Activated CD4-positive, alpha-beta memory T cell treated with anti-CD3 and anti-CD28 coated beads for 36 hours (primary cell): Measurements from ENCODE around the gene PRRG4. TPM values are rescaled to one million over a fixed set of nuclear protein-coding genes. Genes with fewer than 3 reads are reported as not detected.
"Not testable (repeated sequence)": the region's sequence is repeated elsewhere in the genome, so short reads cannot be mapped to it uniquely, and the experiment has no call there.

ENCODE experiments used
- CTCF ChIA-PET: fragments of 350-600 bp; sonication (Branson Sonifier 250); formaldehyde crosslinking; loops from one replicate; lab custom pipeline; 2021; ENCODE audit warnings: antibody characterized with exemption, inconsistent platforms; lab: Charles Lee
- POLR2A ChIA-PET: fragments of 350-600 bp; sonication (Branson Sonifier 250); formaldehyde crosslinking; loops from one replicate; lab custom pipeline; 2021; ENCODE audit warnings: antibody characterized with exemption; lab: Charles Lee
- DNase-seq: peaks from one replicate; pipeline ENCODE4 v3.0.0-alpha.2; 2020
- H3K27ac Mint-ChIP-seq: one replicate; pipeline ENCODE4 v1.8.0; 2021; ENCODE audit warnings: mixed read lengths
- H3K27me3 Mint-ChIP-seq: one replicate; pipeline ENCODE4 v1.8.0; 2021; ENCODE audit warnings: mixed read lengths
- H3K36me3 Mint-ChIP-seq: one replicate; pipeline ENCODE4 v1.8.0; 2021; ENCODE audit warnings: mixed read lengths
- H3K4me1 Mint-ChIP-seq: one replicate; pipeline ENCODE4 v1.8.0; 2021; ENCODE audit warnings: low read depth, mixed read lengths
- H3K4me3 Mint-ChIP-seq: one replicate; pipeline ENCODE4 v1.8.0; 2021; ENCODE audit warnings: mild to moderate bottlenecking, mixed read lengths
- H3K9me3 Mint-ChIP-seq: one replicate; pipeline ENCODE4 v1.8.0; 2021; ENCODE audit warnings: mixed read lengths
- intact Hi-C: fragments of 100-400 bp; cut with micrococcal nuclease; formaldehyde crosslinking; loops from one replicate; pipeline ENCODE4 v1.15.1; 2023
- total RNA-seq, 2 experiments: library from RNA; stranded (reverse); gene quantifications; one replicate each; pipeline ENCODE4 v1.2.3, GENCODE V29; 2021

PRRG4 gene
- total RNA-seq, 2 experiments from 2014 or later: 0.24 to 0.43 TPM

GRCh38 chr11:32817181-32817851 lies 12.4 kb upstream of the PRRG4 start:
- no peaks in the 10 kb centered on the region for H3K9me3 Mint-ChIP-seq
- DNase-seq: no peak
- POLR2A ChIA-PET: no interaction called here
- peaks cover 8% of the 10 kb centered on the region for H3K27me3 Mint-ChIP-seq
- H3K36me3 Mint-ChIP-seq: no peaks in the 10 kb centered on the region
- H3K27ac Mint-ChIP-seq: no peak overlapping the region
- no peak overlapping the region for H3K4me3 Mint-ChIP-seq
- CTCF ChIA-PET: interaction anchor here (1.0 kb wide), 1 partner anchor 8 kb away, joined by 3 read pairs; no protein-coding TSS in a partner anchor
- intact Hi-C loops: loop anchor here (1.0 kb wide), 1 partner anchor 223 kb away; no protein-coding TSS in a partner anchor
- H3K4me1 Mint-ChIP-seq: peaks cover 20% of the 10 kb centered on the region

GRCh38 chr11:32817852-32818183 lies 11.9 kb upstream of the PRRG4 start:
- Mint-ChIP-seq H3K36me3 (no peaks in the 10 kb centered on the region), H3K4me3 (no peak overlapping the region), H3K27ac (no peak overlapping the region), H3K27me3 (peaks cover 8% of the 10 kb centered on the region), H3K4me1 (peaks cover 22% of the 10 kb centered on the region), H3K9me3 (no peaks in the 10 kb centered on the region)
- ChIA-PET CTCF (interaction anchor here (1.0 kb wide), 1 partner anchor 9 kb away, joined by 3 read pairs; no protein-coding TSS in a partner anchor), POLR2A (no interaction called here)
- intact Hi-C loops: loop anchor here (1.0 kb wide), 1 partner anchor 222 kb away; no protein-coding TSS in a partner anchor
- no peak for DNase-seq

GRCh38 chr11:32819187-32819586 lies 10.5 kb upstream of the PRRG4 start:
- intact Hi-C loops: no loop called here

GRCh38 chr11:32820497-32820896 lies 9.2 kb upstream of the PRRG4 start:
- DNase-seq: no peak
- CTCF ChIA-PET: no interaction called here
- POLR2A ChIA-PET: no interaction called here
- no peak overlapping the region for H3K27ac Mint-ChIP-seq
- no peaks in the 10 kb centered on the region for H3K9me3 Mint-ChIP-seq
- peaks cover 22% of the 10 kb centered on the region for H3K4me1 Mint-ChIP-seq
- H3K4me3 Mint-ChIP-seq: no peak overlapping the region
- H3K27me3 Mint-ChIP-seq: peaks cover 7% of the 10 kb centered on the region
- intact Hi-C loops: loop anchor here (5.0 to 10.0 kb wide), 2 partner anchors 236 to 242 kb away; partner anchors contain the start of gene EIF3M
- no peaks in the 10 kb centered on the region for H3K36me3 Mint-ChIP-seq

More at GRCh38 chr11:32819187-32819586, 10.5 kb upstream of the PRRG4 start:
- Mint-ChIP-seq H3K4me1 (peaks cover 22% of the 10 kb centered on the region), H3K36me3 (no peaks in the 10 kb centered on the region), H3K9me3 (no peaks in the 10 kb centered on the region), H3K27ac (no peak overlapping the region), H3K4me3 (no peak overlapping the region), H3K27me3 (peaks cover 9% of the 10 kb centered on the region)
- ChIA-PET POLR2A (no interaction called here), CTCF (no interaction called here)
- no peak for DNase-seq

GRCh38 chr11:32821517-32821916 lies 8.2 kb upstream of the PRRG4 start:
- H3K27ac Mint-ChIP-seq: no peak overlapping the region
- CTCF ChIA-PET: interaction anchor here (1.3 kb wide), 2 partner anchors 12 to 244 kb away, joined by 4 read pairs; no protein-coding TSS in a partner anchor
- DNase-seq: no peak
- POLR2A ChIA-PET: no interaction called here
- peaks cover 20% of the 10 kb centered on the region for H3K4me1 Mint-ChIP-seq
- no peaks in the 10 kb centered on the region for H3K9me3 Mint-ChIP-seq
- H3K4me3 Mint-ChIP-seq: no peak overlapping the region
- intact Hi-C loops: loop anchor here (5.0 to 10.0 kb wide), 2 partner anchors 237 to 241 kb away; partner anchors contain the start of gene EIF3M
- peaks cover 7% of the 10 kb centered on the region for H3K27me3 Mint-ChIP-seq
- no peaks in the 10 kb centered on the region for H3K36me3 Mint-ChIP-seq

GRCh38 chr11:32821917-32822560 lies 7.7 kb upstream of the PRRG4 start:
- no peak overlapping the region for H3K4me3 Mint-ChIP-seq

GRCh38 chr11:32823617-32824016 lies 6.1 kb upstream of the PRRG4 start:
- H3K9me3 Mint-ChIP-seq, POLR2A ChIA-PET, H3K27me3 Mint-ChIP-seq, H3K36me3 Mint-ChIP-seq, H3K4me3 Mint-ChIP-seq, DNase-seq, CTCF ChIA-PET, H3K27ac Mint-ChIP-seq: not testable (repeated sequence)
- intact Hi-C loops: loop anchor here (5.0 to 10.0 kb wide), 2 partner anchors 239 kb away; partner anchors contain the start of gene EIF3M
- H3K4me1 Mint-ChIP-seq: peaks cover 14% of the 10 kb centered on the region

More at GRCh38 chr11:32821917-32822560, 7.7 kb upstream of the PRRG4 start:
- POLR2A ChIA-PET: no interaction called here
- no peaks in the 10 kb centered on the region for H3K36me3 Mint-ChIP-seq
- no peaks in the 10 kb centered on the region for H3K9me3 Mint-ChIP-seq
- DNase-seq: no peak
- intact Hi-C loops: loop anchor here (5.0 to 10.0 kb wide), 2 partner anchors 237 to 240 kb away; partner anchors contain the start of gene EIF3M
- H3K27ac Mint-ChIP-seq: no peak overlapping the region
- peaks cover 7% of the 10 kb centered on the region for H3K27me3 Mint-ChIP-seq
- H3K4me1 Mint-ChIP-seq: peaks cover 20% of the 10 kb centered on the region
- CTCF ChIA-PET: interaction anchor here (1.3 kb wide), 2 partner anchors 12 to 244 kb away, joined by 4 read pairs; no protein-coding TSS in a partner anchor

- Mint-ChIP-seq H3K27ac (no peak overlapping the region), H3K4me1 (peaks cover 22% of the 10 kb centered on the region), H3K9me3 (no peaks in the 10 kb centered on the region), H3K36me3 (no peaks in the 10 kb centered on the region), H3K4me3 (no peak overlapping the region), H3K27me3 (peaks cover 19% of the 10 kb centered on the region)
- no peak for DNase-seq
- ChIA-PET CTCF (no interaction called here), POLR2A (no interaction called here)
- intact Hi-C loops: loop anchor here (5.0 to 10.0 kb wide), 2 partner anchors 66 to 241 kb away; partner anchors contain the start of genes EIF3M and QSER1
Measured at GRCh38 chr11:32826113-32826512, 3.6 kb upstream of the PRRG4 start.

- Mint-ChIP-seq H3K36me3 (no peaks in the 10 kb centered on the region), H3K4me1 (peaks cover 14% of the 10 kb centered on the region), H3K4me3 (no peak overlapping the region), H3K9me3 (no peaks in the 10 kb centered on the region), H3K27ac (no peak overlapping the region), H3K27me3 (peaks cover 20% of the 10 kb centered on the region)
- intact Hi-C loops: loop anchor here (5.0 to 10.0 kb wide), 2 partner anchors 65 to 242 kb away; partner anchors contain the start of genes EIF3M and QSER1
- no peak for DNase-seq
- ChIA-PET CTCF (no interaction called here), POLR2A (no interaction called here)
Measured at GRCh38 chr11:32827276-32827675, 2.5 kb upstream of the PRRG4 start.

GRCh38 chr11:32829157-32829679 lies 509 bp upstream of the PRRG4 start:
- intact Hi-C loops: loop anchor here (5.0 to 10.0 kb wide), 2 partner anchors 63 to 244 kb away; partner anchors contain the start of genes EIF3M and QSER1
- Mint-ChIP-seq H3K9me3 (no peaks in the 10 kb centered on the region), H3K27me3 (peaks cover 22% of the 10 kb centered on the region), H3K4me1 (peaks cover 12% of the 10 kb centered on the region), H3K4me3 (peak overlapping the region; percentile 83), H3K27ac (no peak overlapping the region), H3K36me3 (no peaks in the 10 kb centered on the region)
- no peak for DNase-seq
- POLR2A ChIA-PET: no interaction called here
- CTCF ChIA-PET: interaction anchor here (0.6 kb wide), 1 partner anchor 56 kb away, joined by 3 read pairs; no protein-coding TSS in a partner anchor

- ChIA-PET POLR2A (no interaction called here), CTCF (interaction anchor here (1.1 to 1.2 kb wide), 2 partner anchors 20 to 55 kb away, joined by 3 read pairs; no protein-coding TSS in a partner anchor)
- Mint-ChIP-seq H3K27ac (no peak overlapping the region), H3K36me3 (no peaks in the 10 kb centered on the region), H3K27me3 (peaks cover 22% of the 10 kb centered on the region), H3K9me3 (no peaks in the 10 kb centered on the region), H3K4me3 (peak overlapping the region; percentile 65), H3K4me1 (peaks cover 12% of the 10 kb centered on the region)
- no peak for DNase-seq
- intact Hi-C loops: no loop called here
Measured at GRCh38 chr11:32830413-32830738, 649 bp downstream of the PRRG4 start.

GRCh38 chr11:32830796-32831195 lies 1.1 kb downstream of the PRRG4 start:
- Mint-ChIP-seq H3K4me3 (peak overlapping the region; percentile 23), H3K9me3 (no peaks in the 10 kb centered on the region), H3K27me3 (peaks cover 22% of the 10 kb centered on the region), H3K27ac (no peak overlapping the region), H3K36me3 (no peaks in the 10 kb centered on the region), H3K4me1 (peaks cover 12% of the 10 kb centered on the region)
- POLR2A ChIA-PET: no interaction called here
- intact Hi-C loops: no loop called here
- no peak for DNase-seq
- CTCF ChIA-PET: interaction anchor here (1.1 to 1.2 kb wide), 2 partner anchors 21 to 55 kb away, joined by 3 read pairs; no protein-coding TSS in a partner anchor
